Measurements from ENCODE around the gene CCDC102A.
"Not testable (repeated sequence)": the region's sequence is repeated elsewhere in the genome, so short reads cannot be mapped to it uniquely, and the experiment has no call there.

The CCDC102A gene

DNA sequence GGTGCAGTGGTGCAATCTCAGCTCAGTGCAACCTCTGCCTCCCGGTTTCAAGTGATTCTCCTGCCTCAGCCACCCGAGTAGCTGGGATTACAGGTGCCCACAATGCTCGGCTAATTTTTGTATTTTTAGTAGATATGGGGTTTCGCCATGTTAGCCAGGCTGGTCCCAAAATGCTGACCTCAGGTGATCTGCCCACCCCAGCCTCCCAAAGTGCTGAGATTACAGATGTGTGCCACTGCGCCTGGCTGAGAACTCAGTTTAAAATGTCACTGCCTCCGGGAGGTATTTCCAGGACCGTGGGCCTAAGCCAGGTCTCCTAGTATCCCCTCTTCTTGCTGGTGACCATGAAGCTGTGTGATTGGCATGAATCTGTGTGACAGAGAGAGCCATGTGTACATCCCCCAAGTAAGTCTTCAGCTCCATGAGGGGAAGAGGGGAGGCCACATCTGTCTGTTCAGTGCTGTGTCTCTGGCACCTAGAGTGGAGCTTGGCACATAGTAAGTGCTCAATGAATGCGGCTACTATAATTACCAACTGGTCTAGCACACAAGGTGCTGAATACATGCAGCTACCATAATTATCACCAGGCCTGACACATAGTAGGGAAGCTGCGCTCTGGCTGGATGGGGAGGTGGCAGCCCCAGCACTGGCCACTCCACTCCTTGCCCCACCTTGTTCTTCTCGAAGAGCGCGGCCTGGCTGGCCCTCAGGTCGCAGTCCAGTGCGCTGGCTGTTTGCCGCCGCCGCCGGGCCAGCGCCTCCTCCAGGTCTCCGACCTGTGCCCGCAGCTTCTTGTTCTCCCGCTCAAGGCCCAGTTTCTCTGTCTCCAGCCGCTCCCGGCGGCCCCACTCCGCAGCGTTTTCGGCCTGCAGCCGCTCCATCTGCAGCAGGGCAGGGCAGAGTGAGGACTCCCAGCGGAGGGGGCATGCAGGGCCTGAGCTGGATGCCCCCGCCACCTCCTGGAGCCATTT, 18.7 kb downstream of the CCDC102A start:
- DNase-seq = no peak

DNA sequence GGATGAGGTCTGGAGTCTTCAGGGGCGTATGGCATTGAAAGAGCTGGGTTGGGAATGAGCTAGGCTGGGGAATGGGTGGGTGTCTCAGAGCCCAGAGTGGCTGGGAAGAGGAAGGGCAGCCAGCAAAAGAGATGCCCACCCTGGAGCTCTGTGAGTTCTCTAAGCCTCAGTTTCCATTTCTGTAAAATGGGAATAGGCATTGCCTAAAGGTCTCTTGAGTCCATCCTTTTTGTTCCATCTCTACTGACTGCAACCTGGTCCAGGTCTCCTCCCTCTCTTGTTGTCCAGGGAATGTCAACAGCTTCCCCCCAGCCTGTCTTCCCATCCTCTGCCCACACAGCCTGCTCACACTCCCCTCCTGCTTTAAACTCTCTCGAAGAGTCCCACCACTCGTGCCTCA, 19.6 kb downstream of the CCDC102A start:
- DNase-seq = no peak

DNA sequence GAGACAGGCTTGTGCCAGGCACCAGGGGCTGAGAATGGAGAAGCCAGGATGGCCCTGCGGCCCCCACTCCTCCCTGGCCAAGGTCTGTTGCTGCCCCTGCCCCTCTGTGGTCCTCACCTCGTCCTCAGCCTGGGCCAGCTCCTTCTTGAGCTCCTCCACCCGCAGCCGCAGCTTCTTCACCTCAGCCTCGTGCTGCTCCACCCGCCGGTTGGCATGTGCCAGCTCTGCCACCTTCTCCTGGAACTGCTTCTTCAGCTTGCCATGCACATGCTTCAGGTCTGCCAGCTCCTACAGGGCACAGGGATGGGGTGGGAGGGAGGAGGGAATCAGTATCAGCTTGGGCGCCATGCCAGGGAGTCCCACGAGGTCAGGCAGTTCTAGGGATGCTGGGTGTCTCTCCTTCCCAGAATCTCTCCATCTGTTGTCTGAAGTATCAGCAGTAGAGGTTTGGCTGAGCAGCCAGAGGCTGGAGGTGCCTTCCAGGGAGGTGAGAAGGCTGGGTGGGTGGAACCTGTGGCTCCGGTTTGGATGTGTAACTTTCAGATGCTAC, 20.1 kb downstream of the CCDC102A start:
- DNase-seq = no peak

DNA sequence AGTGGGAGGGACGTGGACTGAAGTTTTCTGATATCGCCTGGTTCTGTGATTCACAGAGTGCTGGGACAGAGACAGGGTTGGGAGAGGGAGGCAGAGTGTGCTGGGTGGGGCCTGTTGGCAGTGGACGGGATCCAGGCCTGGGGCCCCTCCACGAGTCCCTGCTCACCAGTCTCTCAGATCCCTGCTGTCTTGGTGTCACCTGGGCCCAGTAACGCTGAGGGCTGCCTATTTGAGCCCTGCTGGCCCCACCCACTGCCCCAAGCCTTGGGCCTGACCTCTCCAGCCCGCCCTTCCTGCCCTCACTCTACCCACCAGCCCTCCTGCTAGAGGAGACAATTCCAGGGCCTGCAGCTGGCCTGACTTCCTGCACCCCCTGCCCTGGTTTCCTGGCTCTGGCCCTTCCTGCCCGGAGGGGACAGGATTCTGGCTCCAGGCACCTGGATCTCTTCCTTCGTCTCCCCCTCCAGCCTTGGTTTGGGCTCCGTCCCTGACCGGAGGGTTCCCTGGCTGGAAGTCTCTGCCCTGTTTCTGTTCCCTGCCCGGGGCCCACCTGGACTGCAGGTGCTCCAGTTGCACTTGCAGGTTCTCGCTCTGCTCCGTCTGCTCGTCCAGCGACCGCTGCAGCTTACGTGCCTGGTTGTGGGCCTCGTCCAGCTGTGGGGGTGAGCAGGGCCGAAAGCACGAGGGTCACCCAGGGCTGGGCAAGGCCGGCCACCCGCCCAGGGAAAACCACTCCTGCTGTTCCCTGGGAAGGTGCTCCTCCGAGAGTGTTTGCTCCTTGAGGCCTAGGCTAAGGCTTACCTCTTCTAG, 21.4 kb downstream of the CCDC102A start:
- DNase-seq = no peak

DNA sequence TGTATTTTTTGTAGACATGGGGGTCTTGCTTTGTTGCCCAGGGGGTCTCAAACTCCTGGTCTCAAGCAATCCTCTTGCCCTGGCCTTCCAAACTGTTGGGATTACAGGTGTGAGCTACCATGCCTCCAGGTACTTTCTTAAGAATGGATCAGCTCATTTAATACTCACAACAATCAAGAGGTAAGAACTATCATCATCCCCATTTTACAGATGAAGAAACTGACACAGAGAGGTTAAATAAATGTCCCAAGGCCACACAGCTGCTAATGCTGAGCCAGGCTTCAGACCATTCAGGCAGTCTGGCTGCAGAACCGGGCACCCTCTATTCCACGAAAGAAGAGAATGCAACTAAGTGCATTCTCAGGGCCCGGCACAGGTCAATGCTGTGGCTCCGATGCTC, 22.0 kb downstream of the CCDC102A start:
- no peak for DNase-seq

DNA sequence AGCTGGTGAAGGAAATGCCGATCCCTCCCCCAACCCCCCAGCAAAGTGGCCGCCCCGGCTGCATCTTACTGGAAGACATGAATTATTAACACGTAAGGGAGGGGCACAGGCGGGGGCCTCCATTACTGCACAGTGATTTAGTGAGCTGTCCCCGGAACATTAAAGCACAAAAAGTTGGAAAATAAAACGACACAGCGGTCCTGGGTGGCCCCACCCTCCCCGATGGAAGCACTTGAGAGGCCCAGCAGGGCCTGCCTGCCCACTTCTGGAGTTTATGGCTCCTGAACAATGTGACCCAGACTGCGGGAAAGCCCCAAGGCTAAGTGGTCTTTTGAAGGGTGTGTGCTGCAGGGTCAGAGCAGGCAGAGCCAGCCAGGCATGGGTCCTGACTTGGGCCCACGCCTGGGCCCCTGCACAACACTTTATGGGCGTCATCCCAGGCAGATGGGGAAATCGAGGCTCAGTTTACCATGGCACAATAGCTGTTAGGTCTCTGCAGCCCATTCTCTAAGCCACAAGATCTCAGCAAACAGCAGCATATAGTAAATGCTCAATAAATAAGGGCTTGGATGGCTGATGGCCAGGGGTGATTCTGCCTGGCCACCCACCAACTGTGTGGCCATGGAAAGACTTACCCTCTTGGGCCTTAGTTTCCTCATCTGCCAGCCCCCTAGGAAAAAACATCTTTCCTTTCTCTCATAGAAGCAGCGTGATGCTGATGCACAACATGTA, 22.8 kb downstream of the CCDC102A start:
- DNase-seq = no peak

DNA sequence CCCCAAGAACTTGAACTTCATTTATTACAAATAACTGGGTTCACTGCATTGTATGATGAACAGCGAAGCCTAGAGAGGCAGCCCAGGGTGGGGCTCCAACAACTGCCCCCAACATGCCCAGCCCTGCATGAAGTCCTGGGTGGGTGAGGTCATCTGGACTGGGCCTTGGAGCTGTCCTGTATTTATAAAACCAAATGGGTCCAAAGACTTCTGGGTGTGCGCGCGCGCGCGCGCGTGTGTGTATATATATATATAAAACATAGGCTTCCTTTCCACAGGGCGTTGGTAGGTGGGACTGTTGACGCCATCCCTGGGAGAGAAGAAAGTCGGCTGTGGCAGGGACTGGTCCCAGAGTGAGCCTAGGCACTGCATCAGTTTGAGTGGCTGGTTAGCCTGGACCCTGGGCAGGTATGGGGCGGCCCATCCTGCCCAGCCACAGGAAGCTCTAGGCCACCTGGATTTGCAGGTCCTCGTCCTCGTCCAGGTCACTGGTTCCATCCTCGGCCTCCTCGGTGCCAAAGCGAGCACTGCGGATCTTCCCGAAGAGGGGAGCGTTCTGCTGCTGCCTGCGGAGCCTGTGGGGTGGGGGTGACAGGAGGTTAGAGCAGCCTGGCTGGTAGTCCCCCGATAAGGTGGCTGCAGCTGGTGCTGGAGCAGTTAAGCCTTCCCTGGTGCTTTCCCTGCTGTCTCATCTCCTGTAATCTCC, 23.9 kb downstream of the CCDC102A start:
- no peak for DNase-seq

DNA sequence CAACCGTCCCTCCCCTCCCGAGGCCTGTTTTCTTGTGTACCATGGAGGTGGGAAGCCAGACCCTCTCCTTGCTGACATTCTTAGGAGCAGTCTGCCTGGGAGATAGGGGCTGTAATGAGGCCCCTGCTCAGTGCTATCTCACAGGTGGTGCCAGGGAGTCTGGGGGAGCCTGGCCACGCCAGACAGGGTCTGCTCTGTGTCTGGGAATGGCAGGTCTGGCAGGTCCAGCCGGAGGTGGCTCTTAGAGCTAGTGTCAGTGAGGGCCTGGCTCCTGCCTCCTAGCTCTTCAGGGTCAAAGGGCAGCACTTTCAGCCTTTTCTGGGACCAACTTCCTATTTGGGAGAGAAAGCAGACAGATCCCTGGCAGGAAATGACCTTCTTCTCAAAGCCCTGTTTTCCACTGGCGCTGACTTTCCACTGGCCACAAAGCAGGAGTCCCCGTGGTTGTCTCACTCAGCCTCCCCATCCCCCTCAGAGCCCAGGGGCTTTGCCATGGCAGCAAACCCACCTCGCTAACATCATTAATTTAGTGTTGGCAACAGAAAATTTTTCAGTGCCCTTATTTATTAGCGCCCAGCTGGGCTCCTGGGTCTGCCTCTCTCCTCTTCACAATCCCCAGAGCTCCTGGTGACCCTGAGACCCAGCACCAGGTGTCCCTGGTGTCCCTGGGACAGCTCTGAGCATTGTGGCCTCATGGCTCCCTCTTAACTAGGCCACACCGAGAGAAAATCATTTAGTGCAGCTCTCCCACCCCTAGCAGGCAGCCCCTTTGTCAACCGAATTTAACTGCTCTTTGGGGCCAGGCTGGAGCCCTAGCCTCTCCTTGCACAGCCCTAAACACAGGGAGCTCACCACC, 26.1 kb downstream of the CCDC102A start:
- no peak for DNase-seq

DNA sequence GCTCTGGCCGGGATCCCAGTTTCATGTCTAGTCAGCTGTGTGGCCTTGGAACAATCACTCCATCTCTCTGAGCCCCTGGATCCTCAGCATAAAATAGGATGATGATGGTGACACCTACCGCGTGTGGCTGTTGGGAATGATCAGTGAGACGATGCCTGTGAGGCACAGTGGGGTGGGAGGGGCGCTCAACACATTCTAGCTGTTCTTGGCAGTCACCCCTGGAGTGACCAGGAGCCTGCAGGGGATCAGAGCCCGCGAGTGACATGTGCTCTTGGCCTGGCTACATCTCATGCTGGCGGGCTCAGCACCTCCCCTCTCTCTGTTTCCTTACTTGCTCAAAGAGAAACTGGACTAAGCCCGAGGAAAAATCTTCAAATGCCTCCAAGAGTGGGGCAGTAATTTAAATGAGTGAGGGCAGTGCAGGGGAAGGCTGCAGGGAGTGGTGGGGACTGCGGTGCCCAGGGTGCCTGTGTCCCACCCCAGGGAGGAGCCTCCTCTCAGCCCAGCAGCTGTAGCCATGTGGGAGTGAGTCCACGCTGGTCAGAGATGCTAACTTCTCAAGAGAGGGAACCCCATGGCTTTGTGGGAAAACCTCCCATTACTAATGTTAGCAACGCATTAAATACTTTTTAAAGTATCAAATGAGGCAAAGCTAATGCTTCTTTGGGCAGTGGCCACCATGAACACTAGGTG, 27.0 kb downstream of the CCDC102A start:
- no peak for DNase-seq

DNA sequence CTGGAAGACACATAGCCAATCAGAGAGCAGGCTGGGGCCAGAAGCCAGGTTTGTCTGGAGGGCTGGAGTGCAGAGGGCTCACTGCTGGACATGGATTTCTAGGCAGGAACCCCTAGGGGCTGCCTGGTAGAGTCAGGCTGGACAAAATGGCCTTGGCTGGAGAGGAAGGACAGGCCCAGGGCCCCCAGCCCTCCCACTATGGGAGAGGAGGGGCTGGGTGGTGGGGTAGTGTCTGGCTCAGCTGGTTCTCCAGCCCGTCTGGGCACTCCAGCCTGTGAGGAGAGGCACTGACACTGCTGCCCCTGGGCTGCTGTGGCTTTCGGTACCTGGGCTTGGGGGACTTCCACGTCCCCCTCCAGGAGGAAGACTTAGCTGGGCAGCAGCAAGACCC, 28.3 kb downstream of the CCDC102A start:
- no peak for DNase-seq

DNA sequence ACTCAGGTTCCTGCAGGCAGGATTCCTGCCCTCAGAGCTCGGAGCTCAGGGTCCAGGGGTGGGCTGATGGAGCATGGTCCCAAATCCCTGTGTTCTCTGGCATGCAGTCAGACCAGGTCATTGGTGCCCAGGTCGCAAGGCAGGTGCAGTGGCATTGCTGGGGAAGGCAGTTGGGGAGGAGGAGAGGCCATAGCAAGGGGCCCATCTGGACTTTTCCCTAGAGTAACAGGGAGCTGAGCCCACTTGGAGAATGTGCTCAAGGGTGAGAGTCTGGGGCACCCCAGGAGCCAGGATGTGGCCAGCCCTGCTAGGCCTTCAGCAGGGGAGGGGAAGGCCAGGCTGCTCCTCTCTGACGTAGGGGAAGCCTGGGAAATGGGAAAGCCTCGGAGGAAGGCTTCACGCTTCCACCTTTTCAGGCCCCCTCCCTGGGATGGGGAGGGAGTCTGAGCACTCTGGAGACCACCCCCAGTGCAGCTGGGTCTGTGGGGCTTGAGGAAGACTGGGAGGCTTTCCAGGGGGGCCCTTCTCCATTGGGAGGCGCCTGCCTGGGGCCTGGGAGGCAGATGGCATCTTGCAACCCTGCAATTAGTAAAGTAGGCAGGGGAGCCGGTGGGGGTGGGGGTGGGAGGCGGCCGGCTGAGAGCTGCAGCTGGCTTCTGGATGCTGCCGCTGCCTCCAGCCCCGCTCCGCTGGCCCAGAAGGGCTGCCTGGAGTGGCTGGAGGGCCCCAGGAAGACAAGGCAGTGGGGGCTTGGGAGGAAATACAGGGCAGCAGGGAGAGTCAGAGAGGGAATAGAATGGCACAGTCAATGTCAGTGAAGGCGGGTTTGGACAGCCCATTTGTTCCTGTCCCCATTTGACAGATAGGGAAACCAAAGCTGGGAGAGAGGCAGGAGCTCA, 29.0 kb downstream of the CCDC102A start:
- DNase-seq = no peak

DNA sequence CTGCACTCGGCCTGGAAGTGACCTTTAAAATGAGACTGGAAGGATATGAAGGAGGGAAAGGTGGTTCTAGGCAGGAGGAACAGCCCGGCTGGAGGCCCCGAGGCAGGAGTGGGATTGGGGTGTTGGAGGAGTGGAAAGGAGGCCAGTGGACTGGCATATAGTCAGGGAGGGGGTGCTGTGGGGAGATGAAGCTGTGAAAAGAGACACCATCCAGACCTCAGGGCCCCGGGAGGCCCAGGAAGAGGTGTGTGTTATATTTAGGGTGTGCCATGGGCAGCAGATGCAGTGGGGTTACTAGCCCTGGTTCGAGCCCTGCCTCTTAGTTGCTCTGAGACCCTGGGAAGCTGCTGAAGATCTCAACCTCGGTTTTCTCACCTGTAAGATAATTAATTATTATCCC, 31.2 kb downstream of the CCDC102A start:
- DNase-seq = no peak

DNA sequence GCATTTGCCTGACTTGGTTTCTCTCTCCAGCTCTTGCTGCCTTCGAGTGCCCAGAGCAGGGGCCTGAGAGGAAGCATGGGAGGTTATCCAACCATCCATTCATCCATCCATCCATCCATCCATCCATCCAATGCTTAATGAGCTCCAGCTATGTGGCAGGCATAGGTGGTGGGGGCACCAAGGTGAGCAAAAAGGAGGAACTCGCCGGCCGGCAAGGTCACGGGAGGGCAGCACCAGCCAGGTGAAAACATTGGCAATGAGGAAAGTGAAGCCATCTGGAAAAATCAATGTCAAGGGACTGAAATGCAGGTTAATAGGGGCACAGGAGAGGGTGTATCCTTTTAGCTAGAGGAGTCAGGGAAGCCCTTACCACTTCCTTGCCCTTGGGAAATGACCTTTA, 31.9 kb downstream of the CCDC102A start:
- DNase-seq = no peak

DNA sequence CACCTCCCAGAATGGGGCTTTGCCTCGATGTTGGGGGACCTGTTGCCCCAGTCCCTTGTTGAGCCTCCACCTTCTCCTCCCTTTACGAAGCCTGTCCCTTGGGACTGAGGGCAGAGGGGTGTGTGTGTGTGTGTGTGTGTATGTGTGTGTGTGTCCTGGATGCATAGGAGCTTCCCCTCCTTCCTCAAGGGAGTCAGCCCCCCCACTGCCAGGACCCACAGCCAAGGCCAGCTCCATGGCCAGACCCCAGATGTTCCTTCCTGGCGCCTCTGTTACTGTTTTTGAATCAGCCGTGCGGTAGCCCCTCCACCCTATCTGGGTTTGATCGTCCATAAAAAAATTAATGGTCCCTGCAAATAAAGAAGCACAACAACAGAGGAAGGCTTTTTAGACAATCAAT, 32.4 kb downstream of the CCDC102A start:
- DNase-seq = no peak

DNA sequence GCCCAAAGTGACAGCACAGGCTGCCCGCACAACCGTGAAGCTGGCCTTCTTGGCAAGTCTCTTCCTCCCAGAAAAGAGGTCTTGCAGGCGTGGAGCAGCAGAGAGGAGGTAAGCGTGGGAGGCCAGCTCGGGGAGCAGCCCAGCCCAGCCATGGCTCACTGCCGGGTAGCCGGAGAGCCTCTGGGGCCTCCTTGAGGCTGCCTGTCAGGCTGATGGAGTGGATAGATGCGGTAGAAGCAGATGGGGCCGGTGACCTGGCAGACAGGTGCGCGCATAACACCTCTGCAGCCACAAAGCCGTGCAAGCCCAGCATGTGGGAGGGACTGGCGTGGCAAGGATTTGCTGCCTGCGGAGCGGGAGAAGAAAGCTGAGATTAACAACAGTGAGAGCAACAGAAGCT, 33.0 kb downstream of the CCDC102A start:
- DNase-seq = no peak

DNA sequence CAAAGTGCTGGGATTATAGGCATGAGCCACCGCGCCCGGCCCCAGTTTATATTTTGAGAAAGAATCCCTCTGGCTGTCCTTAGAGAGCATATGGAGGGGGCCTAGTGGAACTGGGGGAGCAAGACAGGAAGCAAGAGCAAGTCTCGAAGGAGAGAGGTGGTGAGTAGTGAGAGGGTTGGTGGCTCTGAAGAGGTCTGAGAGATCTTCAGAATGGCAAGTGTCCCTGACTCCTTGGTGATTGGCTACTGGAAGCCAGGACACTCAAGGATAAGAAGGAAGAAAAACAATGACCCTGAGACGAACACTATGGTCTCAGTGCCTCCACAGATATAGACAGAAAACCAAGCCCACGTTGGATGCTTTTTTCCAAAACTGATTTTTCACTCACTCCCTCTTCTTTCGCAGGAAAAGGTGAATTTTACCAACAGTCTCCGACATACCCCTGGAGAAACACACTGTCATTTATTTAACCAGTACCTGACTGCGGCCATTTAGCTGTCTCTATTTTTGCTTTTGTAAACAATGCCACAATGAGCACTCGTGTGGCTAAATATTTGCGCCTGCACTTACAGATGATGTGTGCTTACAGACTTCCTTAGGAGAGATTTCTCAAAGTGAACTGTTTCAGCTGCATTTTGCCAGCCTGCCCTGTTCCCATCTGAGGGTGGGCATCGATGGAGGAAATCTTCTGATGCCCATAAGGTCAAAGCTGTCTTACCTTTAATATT, 34.2 kb downstream of the CCDC102A start:
- DNase-seq = no peak

DNA sequence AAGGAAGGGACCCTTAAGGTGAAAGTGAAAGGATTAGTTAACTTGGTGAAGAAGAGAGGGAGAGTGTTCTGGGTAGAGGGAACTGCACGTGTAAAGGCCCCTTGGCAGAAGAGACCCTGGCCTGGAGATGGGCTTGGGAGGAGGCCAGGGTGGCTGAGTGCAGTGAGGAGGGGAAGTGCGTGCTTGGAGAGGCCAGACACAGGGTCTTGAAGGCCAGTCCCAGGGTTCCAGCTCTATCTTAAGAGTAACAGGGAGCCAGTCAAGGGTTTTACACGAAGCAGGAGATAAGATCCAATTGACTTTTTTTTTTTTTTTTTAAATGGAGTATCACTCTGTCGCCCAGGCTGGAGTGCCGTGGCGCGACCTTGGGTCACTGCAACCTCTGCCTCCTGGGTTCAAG, 34.9 kb downstream of the CCDC102A start:
- no peak for DNase-seq

DNA sequence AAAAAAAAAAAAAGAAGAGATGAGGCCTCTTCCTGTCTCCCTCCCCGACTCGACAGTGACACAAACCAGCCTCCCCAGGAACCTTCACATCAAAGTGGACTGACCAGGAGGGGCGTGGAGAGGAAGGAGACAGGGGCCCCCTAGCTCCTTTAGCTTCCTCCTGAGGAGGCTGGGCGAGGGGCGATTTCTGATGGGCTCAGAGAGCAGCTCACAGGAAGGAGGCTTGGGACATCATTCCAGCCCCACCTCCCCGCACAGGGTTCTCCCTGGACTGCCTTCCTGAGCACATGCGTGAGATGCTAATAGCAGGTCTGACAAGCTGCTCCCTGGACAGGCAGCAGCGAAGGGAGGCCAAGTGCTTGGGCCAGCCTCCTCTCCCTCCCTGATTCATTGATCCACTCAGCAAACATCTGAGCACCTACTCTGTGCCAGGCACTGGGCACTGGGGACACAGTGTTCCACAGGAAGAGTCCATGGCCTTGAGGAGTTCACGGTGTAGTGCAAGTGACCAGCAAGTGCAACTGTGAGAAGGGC, 35.7 kb downstream of the CCDC102A start:
- DNase-seq = no peak

DNA sequence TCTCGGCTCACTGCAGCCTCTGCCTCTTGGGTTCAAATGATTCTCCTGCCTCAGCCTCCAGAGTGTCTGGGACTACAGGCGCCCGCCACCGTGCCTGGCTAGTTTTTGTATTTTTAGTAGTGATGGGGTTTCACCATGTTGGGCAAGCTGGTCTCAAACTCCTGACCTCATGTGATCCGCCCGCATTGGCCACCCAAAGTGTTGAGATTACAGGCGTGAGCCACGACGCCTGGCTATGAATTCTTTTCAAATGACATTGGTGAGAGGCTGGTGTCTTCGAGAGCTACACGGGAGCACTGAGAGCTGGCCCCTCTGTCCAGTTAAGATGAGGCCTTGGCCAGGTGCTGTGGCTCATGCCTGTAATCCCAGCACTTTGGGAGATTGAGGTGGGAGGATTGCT, 36.4 kb downstream of the CCDC102A start:
- DNase-seq = not testable (repeated sequence)
